Prostate gland (tissue), 1 donor: ENCODE measurements around the gene TGFBR3.

Experiments
- POLR2A ChIP-seq: fragments of 450-650 bp; IDR thresholded peaks from one replicate; pipeline ENCODE4 v1.6.1; 2016; ENCODE audit warnings: antibody characterized with exemption, mild to moderate bottlenecking
- POLR2AphosphoS5 ChIP-seq: sonication (generic); formaldehyde crosslinking; IDR thresholded peaks from one replicate; pipeline ENCODE4 v1.6.1; 2017; ENCODE audit warnings: antibody characterized with exemption

- peak; percentile 5 for TF ChIP-seq POLR2AphosphoS5
- no peak for TF ChIP-seq POLR2A
Measured at GRCh38 chr1:91866425-91866824, 19.5 kb downstream of the TGFBR3 start.
